B cell (primary cell): ENCODE results near the gene SERPINA12. TPM values are rescaled to one million over a fixed set of nuclear protein-coding genes. Genes with fewer than 3 reads are reported as not detected.

Source experiments
- ATAC-seq: fragments of 200-7000 bp; cut with Tn5 transposase; one replicate; pipeline ENCODE4 v1.10.0; 2021; ENCODE audit warnings: low read depth, mild to moderate bottlenecking, moderate number of reproducible peaks, moderate library complexity
- CTCF ChIA-PET: fragments of 350-600 bp; sonication (Branson Sonifier 250); formaldehyde crosslinking; loops from one replicate; lab custom pipeline; 2021; ENCODE audit warnings: antibody characterized with exemption, inconsistent platforms; lab: Charles Lee
- POLR2A ChIA-PET: fragments of 350-600 bp; sonication (Branson Sonifier 250); formaldehyde crosslinking; loops from one replicate; lab custom pipeline; 2021; ENCODE audit warnings: antibody characterized with exemption; lab: Charles Lee
- DNase-seq: peaks from one replicate; pipeline ENCODE4 v3.0.0; 2013
- H2AFZ ChIP-seq: 2 replicates; pipeline ENCODE4 v1.6.1; 2012; ENCODE audit warnings: mild to moderate bottlenecking, low read depth, low read length; ENCODE audit not compliant: insufficient read depth, poor library complexity, severe bottlenecking
- H3K27ac ChIP-seq, 2 donors: 1 replicate in 1 of 2; 2 replicates in 1 of 2; pipeline ENCODE4 v1.5.1; 2012 to 2013; ENCODE audit warnings: low read length in 2 of 2, mild to moderate bottlenecking in 2 of 2, moderate library complexity in 1 of 2
- H3K27me3 ChIP-seq, 4 experiments: fragments of 200-600 bp in 1 of 4; sonication (generic) in 1 of 4; replicated peaks in 1 of 4; 1 replicate in 2 of 4; 2 replicates in 2 of 4; pipeline versions ENCODE4 v1.6.1 to v1.7.0; 2013 to 2016; ENCODE audit warnings: low read length in 3 of 4, mild to moderate bottlenecking in 2 of 4, mixed read lengths in 1 of 4, moderate library complexity in 1 of 4; ENCODE audit not compliant: insufficient read depth in 4 of 4, control insufficient read depth in 3 of 4; ENCODE audit errors: control extremely low read depth in 1 of 4
- H3K36me3 ChIP-seq, 2 experiments: replicated peaks in 1 of 2; 1 replicate in 1 of 2; 2 replicates in 1 of 2; pipeline versions ENCODE4 v1.6.1 to v1.7.1; 2013; ENCODE audit warnings: low read length in 1 of 2; ENCODE audit not compliant: insufficient read depth in 2 of 2, control insufficient read depth in 1 of 2; ENCODE audit errors: control extremely low read depth in 1 of 2, extremely low read depth in 1 of 2
- H3K4me1 ChIP-seq, 2 donors: fragments of 200-600 bp in 1 of 2; sonication (generic) in 1 of 2; 1 replicate in 1 of 2; 2 replicates in 1 of 2; pipeline versions ENCODE4 v1.5.1 to v1.6.1; 2013 to 2017; ENCODE audit warnings: low read length in 2 of 2; ENCODE audit not compliant: control insufficient read depth in 2 of 2, insufficient read depth in 2 of 2
- H3K4me2 ChIP-seq: replicated peaks from 2 replicates; pipeline ENCODE3; 2012; ENCODE audit warnings: mild to moderate bottlenecking, low read depth, low read length; ENCODE audit not compliant: poor library complexity, severe bottlenecking
- H3K4me3 ChIP-seq, 5 experiments: fragments of 200-600 bp in 1 of 5; sonication (generic) in 1 of 5; 1 replicate in 3 of 5; 2 replicates in 2 of 5; pipeline versions ENCODE4 v1.5.1 to v1.7.0; 2011 to 2016; ENCODE audit warnings: low read length in 4 of 5, mild to moderate bottlenecking in 4 of 5, low read depth in 2 of 5, control low read depth in 1 of 5, moderate library complexity in 1 of 5; ENCODE audit not compliant: insufficient read depth in 1 of 5; ENCODE audit errors: control extremely low read depth in 1 of 5, extremely low read depth in 1 of 5
- H3K79me2 ChIP-seq: fragments of 200-600 bp; sonication (generic); one replicate; pipeline ENCODE4 v1.6.0; 2016; ENCODE audit warnings: low read length; ENCODE audit not compliant: control insufficient read depth, insufficient read depth
- H3K9ac ChIP-seq: fragments of 200-600 bp; sonication (generic); 2 replicates; pipeline ENCODE4 v1.6.1; 2017; ENCODE audit warnings: mild to moderate bottlenecking, low read length, moderate library complexity
- H3K9me3 ChIP-seq, 3 donors: one replicate each; pipeline versions ENCODE4 v1.6.1 to v1.7.1; 2013; ENCODE audit warnings: low read length in 2 of 3; ENCODE audit not compliant: control insufficient read depth in 2 of 3, insufficient read depth in 1 of 3; ENCODE audit errors: control extremely low read depth in 1 of 3
- H4K20me1 ChIP-seq: 2 replicates; pipeline ENCODE4 v1.6.0; 2012; ENCODE audit warnings: mild to moderate bottlenecking, low read length; ENCODE audit not compliant: insufficient read depth, control insufficient read depth, poor library complexity, severe bottlenecking
- H3K27ac Mint-ChIP-seq: one replicate; pipeline ENCODE4 v1.8.0; 2021; ENCODE audit warnings: mixed read lengths
- H3K27me3 Mint-ChIP-seq: one replicate; pipeline ENCODE4 v1.8.0; 2021; ENCODE audit warnings: mixed read lengths
- H3K4me1 Mint-ChIP-seq: one replicate; pipeline ENCODE4 v1.8.0; 2021; ENCODE audit warnings: mixed read lengths
- H3K4me3 Mint-ChIP-seq: one replicate; pipeline ENCODE4 v1.8.0; 2021; ENCODE audit warnings: mixed read lengths
- H3K9me3 Mint-ChIP-seq: one replicate; pipeline ENCODE4 v1.8.0; 2022; ENCODE audit warnings: mixed read lengths; ENCODE audit not compliant: insufficient read depth
- EZH2 ChIP-seq: IDR thresholded peaks from 2 replicates; pipeline ENCODE4 v1.6.1; 2012; ENCODE audit warnings: borderline replicate concordance, low read depth, mild to moderate bottlenecking, moderate library complexity, low read length; ENCODE audit not compliant: insufficient read depth, poor library complexity, severe bottlenecking
- WGBS: methylation state at CpG from one replicate; pipeline ENCODE4 v1.1.5; 2013; ENCODE audit warnings: missing lambda C conversion rate; ENCODE audit not compliant: insufficient coverage; 5-methylcytosine and 5-hydroxymethylcytosine counted together
- intact Hi-C: fragments of 100-400 bp; cut with micrococcal nuclease; formaldehyde crosslinking; loops from one replicate; pipeline ENCODE4 v1.10.0; 2022
- polyA minus RNA-seq: library from RNA; depleted of rRNA, polyadenylated mRNA; stranded (reverse); fragments of >200 nt; gene quantifications from 2 replicates; pipeline ENCODE4 v1.2.3, GENCODE V29; 2012
- polyA plus RNA-seq: library from polyadenylated mRNA; depleted of rRNA; stranded (reverse); fragments of >200 nt; gene quantifications from 2 replicates; pipeline ENCODE4 v1.2.3, GENCODE V29; 2012
- total RNA-seq, 2 donors: library from RNA; stranded (reverse); fragments of 120-200 nt in 1 of 2; gene quantifications; 1 replicate in 1 of 2; 2 replicates in 1 of 2; pipeline versions ENCODE4 v1.2.3 to v1.2.4, GENCODE V29; 2013 to 2022
- TF ChIP-seq, protein P1 (sequence below): fragments of 200-600 bp; IDR thresholded peaks from one replicate; pipeline ENCODE4 v1.8.0; 2022; ENCODE audit warnings: antibody characterized with exemption, mild to moderate bottlenecking

SERPINA12 gene
- total RNA-seq = not detected in 2 replicates
- total RNA-seq (2013) = not detected
- not detected in 2 replicates for polyA plus RNA-seq
- polyA minus RNA-seq = not detected in 2 replicates

- no peaks in the 10 kb centered on the region for H4K20me1 ChIP-seq
- DNase-seq = no peak
- 64% methylated on average over 3 of the region's 3 CpGs for WGBS
- no peak within 1 kb of the TSS for H3K9ac ChIP-seq
- H3K79me2 ChIP-seq = no peaks in the 10 kb centered on the region
- no peak within 1 kb of the TSS for H3K4me3 Mint-ChIP-seq
- no peak within 1 kb of the TSS for H2AFZ ChIP-seq
- no peak within 1 kb of the TSS for H3K4me2 ChIP-seq
- ChIA-PET CTCF (no interaction called here), POLR2A (no interaction called here)
- no peak within 1 kb of the TSS for H3K27ac Mint-ChIP-seq
- H3K4me3 ChIP-seq = no peak within 1 kb of the TSS
- no peaks in the 10 kb centered on the region for H3K9me3 Mint-ChIP-seq
- no peak within 1 kb of the TSS for H3K27ac ChIP-seq
- no peaks in the 10 kb centered on the region for H3K4me1 Mint-ChIP-seq
- peaks cover 9% of the 10 kb centered on the region for H3K27me3 Mint-ChIP-seq
- no peaks in the 10 kb centered on the region for H3K27me3 ChIP-seq
- intact Hi-C loops = no loop called here
- H3K4me1 ChIP-seq = no peaks in the 10 kb centered on the region
- H3K36me3 ChIP-seq = no peaks in the 10 kb centered on the region
- TF ChIP-seq, protein P1, sequence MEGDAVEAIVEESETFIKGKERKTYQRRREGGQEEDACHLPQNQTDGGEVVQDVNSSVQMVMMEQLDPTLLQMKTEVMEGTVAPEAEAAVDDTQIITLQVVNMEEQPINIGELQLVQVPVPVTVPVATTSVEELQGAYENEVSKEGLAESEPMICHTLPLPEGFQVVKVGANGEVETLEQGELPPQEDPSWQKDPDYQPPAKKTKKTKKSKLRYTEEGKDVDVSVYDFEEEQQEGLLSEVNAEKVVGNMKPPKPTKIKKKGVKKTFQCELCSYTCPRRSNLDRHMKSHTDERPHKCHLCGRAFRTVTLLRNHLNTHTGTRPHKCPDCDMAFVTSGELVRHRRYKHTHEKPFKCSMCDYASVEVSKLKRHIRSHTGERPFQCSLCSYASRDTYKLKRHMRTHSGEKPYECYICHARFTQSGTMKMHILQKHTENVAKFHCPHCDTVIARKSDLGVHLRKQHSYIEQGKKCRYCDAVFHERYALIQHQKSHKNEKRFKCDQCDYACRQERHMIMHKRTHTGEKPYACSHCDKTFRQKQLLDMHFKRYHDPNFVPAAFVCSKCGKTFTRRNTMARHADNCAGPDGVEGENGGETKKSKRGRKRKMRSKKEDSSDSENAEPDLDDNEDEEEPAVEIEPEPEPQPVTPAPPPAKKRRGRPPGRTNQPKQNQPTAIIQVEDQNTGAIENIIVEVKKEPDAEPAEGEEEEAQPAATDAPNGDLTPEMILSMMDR = no peak
- no peak for TF ChIP-seq EZH2
- ATAC-seq = no peak
- peaks cover 0 to 8% (median 0%) of the 10 kb centered on the region in 3 donors for H3K9me3 ChIP-seq
Measured at GRCh38 chr14:94509356-94509755, at the start of gene SERPINA12. TSS of gene SERPINA12 (minus strand) at chr14:94509469. CDS start at chr14:94498397, 11,072 bp downstream.

DNA sequence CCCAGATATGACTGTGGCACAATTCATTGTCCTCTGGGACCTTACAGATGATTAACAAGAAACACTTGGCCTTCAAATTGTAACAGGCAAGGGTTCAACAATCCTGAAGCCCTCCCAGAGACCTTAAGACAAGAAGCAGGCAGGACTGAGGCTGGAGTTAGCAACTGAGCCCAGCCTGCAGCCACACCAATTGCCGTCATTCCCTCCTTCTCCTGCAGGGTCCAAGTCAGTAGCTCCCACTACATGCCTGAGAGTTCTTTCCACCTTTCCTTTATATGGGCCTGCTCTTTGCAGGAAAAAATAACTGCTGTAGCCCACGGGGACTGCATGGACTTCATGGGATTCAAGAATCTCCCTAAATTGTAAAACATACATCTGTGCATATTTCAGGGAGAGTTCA is 49.6 kb upstream of the SERPINA12 start:
- no peak overlapping the region for H3K4me2 ChIP-seq
- intact Hi-C loops = no loop called here
- Mint-ChIP-seq H3K4me3 (no peak overlapping the region), H3K9me3 (peaks cover 5% of the 10 kb centered on the region), H3K27ac (no peak overlapping the region), H3K27me3 (peaks cover 26% of the 10 kb centered on the region), H3K4me1 (no peaks in the 10 kb centered on the region)
- DNase-seq (no peak), ATAC-seq (no peak)
- H3K36me3 ChIP-seq = no peaks in the 10 kb centered on the region
- no peak overlapping the region for H3K9ac ChIP-seq
- H3K27me3 ChIP-seq = no peaks in the 10 kb centered on the region
- no peak overlapping the region for H2AFZ ChIP-seq
- H3K9me3 ChIP-seq = peaks cover 0 to 31% (median 0%) of the 10 kb centered on the region in 3 donors
- no peaks in the 10 kb centered on the region for H4K20me1 ChIP-seq
- no peak overlapping the region for H3K4me3 ChIP-seq
- 93% methylated on average over 1 of the region's 2 CpGs for WGBS
- H3K79me2 ChIP-seq = no peaks in the 10 kb centered on the region
- no peaks in the 10 kb centered on the region for H3K4me1 ChIP-seq
- no peak for TF ChIP-seq EZH2
- TF ChIP-seq, protein P1 = no peak
- POLR2A ChIA-PET = no interaction called here
- H3K27ac ChIP-seq = no peak overlapping the region
- CTCF ChIA-PET = no interaction called here
